Measurements from ENCODE around the gene SLC35E1. TPM values are rescaled to one million over a fixed set of nuclear protein-coding genes. Genes with fewer than 3 reads are reported as not detected.

Gene SLC35E1
- total and polyA plus RNA-seq, 2 of the 4 experiments (the other 2 are of a cell fraction) = 22.6 to 38.0 TPM

DNA sequence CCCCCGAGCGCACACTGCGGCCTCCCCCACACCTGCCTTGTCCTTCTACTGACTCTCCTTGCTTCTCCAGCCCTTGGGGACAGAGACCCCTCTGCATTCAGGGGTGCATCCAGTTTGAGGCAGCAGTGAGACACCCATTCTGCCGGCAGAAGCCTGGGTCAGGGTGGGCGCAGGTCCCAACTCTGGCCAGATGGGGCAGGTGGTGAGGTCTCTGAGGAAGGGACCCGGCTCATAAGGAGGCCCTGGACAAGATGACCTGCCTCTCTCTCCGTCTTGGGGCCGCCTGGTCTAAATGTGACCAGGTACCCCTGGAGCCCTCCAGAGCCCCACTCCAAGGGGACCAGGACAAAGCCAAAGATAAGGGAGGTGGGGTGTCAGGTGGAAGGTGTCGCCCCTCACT lies 36.1 kb downstream of the SLC35E1 start:
- H3K36me3 ChIP-seq (ENCODE audit: control insufficient read depth, insufficient read depth, low read length) = peaks cover 76% of the 10 kb centered on the region
- no peak overlapping the region for H3K4me2 ChIP-seq (ENCODE audit: low read depth, low read length)
- no peak overlapping the region for H3K9ac ChIP-seq (ENCODE audit: low read depth, low read length)
- no peak overlapping the region for H3K27ac ChIP-seq (ENCODE audit: insufficient read depth, low read length)
- no peaks in the 10 kb centered on the region for H3K9me3 ChIP-seq (ENCODE audit: control insufficient read depth, insufficient read depth, low read length)
- intact Hi-C loops (cut with micrococcal nuclease) (no loop called here), in situ Hi-C loops (cut with MboI; ENCODE audit: low sequenced_read_pairs) (no loop called here), dilution Hi-C loops (cut with HindIII; ENCODE audit: low sequenced_read_pairs, unreplicated experiment) (no loop called here)
- TF ChIP-seq FOS (IDR thresholded peaks at IDR 0.05; ENCODE audit: low read depth, low read length) (no peak), MXI1 (IDR thresholded peaks at IDR 0.05; ENCODE audit: borderline replicate concordance, low read depth, low read length) (no peak), RCOR1 (IDR thresholded peaks at IDR 0.05; ENCODE audit: insufficient replicate concordance, low read length) (no peak), RFX5 (IDR thresholded peaks at IDR 0.05; ENCODE audit: low read depth, low read length) (no peak), MAZ (IDR thresholded peaks at IDR 0.05; ENCODE audit: borderline replicate concordance, low read depth, low read length) (no peak), NFE2L2 (IDR thresholded peaks at IDR 0.05; ENCODE audit: low read depth, low read length) (no peak), RAD21 (IDR thresholded peaks at IDR 0.05; ENCODE audit: low read length) (no peak), CTCF (conservative IDR thresholded peaks at IDR 0.05; ENCODE audit: low read depth, low read length) (no peak), BHLHE40 (IDR thresholded peaks at IDR 0.05; ENCODE audit: low read depth, low read length) (no peak), USF2 (IDR thresholded peaks at IDR 0.05; ENCODE audit: low read depth, low read length) (no peak), CHD1 (IDR thresholded peaks at IDR 0.05; ENCODE audit: low read depth, low read length) (no peak)
- H2BK15ac ChIP-seq (ENCODE audit: low read depth, low read length) = no peak overlapping the region
- no peak overlapping the region for H4K8ac ChIP-seq (ENCODE audit: low read depth in 2 of 2, low read length in 2 of 2)
- H4K20me1 ChIP-seq (ENCODE audit: insufficient read depth, low read length) = peaks cover 66% of the 10 kb centered on the region
- H3K18ac ChIP-seq (ENCODE audit: low read depth, low read length) = no peak overlapping the region
- no peak overlapping the region for H2AFZ ChIP-seq (replicated peaks; ENCODE audit: low read length, poor library complexity)
- no peak overlapping the region for H2AK9ac ChIP-seq (replicated peaks; ENCODE audit: low read depth, low read length, poor library complexity)
- ATAC-seq (ENCODE audit: low read depth) (no peak), DNase-seq (no peak)
- peaks cover 2% of the 10 kb centered on the region for H3K4me1 ChIP-seq (ENCODE audit: control insufficient read depth, insufficient read depth, low read length)
- no peak overlapping the region for H3K14ac ChIP-seq (replicated peaks; ENCODE audit: low read depth, low read length)
- no TSS peak for BruUV-seq (replicated peaks)
- WGBS, 2 experiments (ENCODE audit: extremely low coverage in 2 of 2, insufficient read length in 1 of 2) = no CpG with 5 or more reads among the region's 9 CpGs
- no peak overlapping the region for H4K5ac ChIP-seq (ENCODE audit: low read depth, low read length)
- H2BK5ac ChIP-seq (ENCODE audit: low read depth, low read length, poor library complexity, severe bottlenecking) = no peak overlapping the region
- ChIA-PET CTCF (no interaction called here), POLR2A (ENCODE audit: unreplicated experiment) (no interaction called here)
- H3K23ac ChIP-seq (ENCODE audit: low read depth, low read length) = no peak overlapping the region
- H4K91ac ChIP-seq (ENCODE audit: insufficient read depth, low read depth, low read length) = no peak overlapping the region
- H2AK5ac ChIP-seq (ENCODE audit: low read depth, low read length) = no peak overlapping the region
- H3K27me3 ChIP-seq (ENCODE audit: control insufficient read depth, insufficient read depth, low read length) = no peaks in the 10 kb centered on the region
- peaks cover 15% of the 10 kb centered on the region; the same call in 1 of the 2 replicates for H3K9me1 ChIP-seq (ENCODE audit: insufficient read depth, low read length)
- no peak overlapping the region for H3K56ac ChIP-seq (ENCODE audit: extremely low read depth, insufficient read depth, low read length)
- peaks cover 5 to 52% of the 10 kb centered on the region in 2 experiments for H3K79me1 ChIP-seq (ENCODE audit: low read depth in 1 of 2, low read length in 2 of 2)
- H3K4ac ChIP-seq (ENCODE audit: low read depth, low read length) = no peak overlapping the region
- no peak overlapping the region for H2BK120ac ChIP-seq (ENCODE audit: low read depth, low read length)
- no peak overlapping the region for H2BK20ac ChIP-seq (ENCODE audit: low read depth, low read length)
- no peak overlapping the region for H3K4me3 ChIP-seq (ENCODE audit: insufficient read depth, low read depth, low read length)

Data from IMR-90 (cell line).